Panc1 (cell line): Measurements from ENCODE around the gene MPL. TPM values are rescaled to one million over a fixed set of nuclear protein-coding genes. Genes with fewer than 3 reads are reported as not detected.

ENCODE experiments used
- ATAC-seq: fragments of 200-7000 bp; cut with Tn5 transposase; 2 replicates; pipeline ENCODE4 v1.9.1; 2020; ENCODE audit warnings: mild to moderate bottlenecking, moderate library complexity
- BruUV-seq: library from RNA; stranded (reverse); fragments of 400-500 nt; replicated peaks from 2 replicates; lab custom pipeline; 2021; lab: Mats Ljungman, UMichigan
- CTCF ChIA-PET: fragments of 300-600 bp; sonication (Branson Sonifier 250); formaldehyde crosslinking; loops from one replicate; lab custom pipeline; 2022; ENCODE audit warnings: antibody characterized with exemption; lab: Charles Lee
- POLR2A ChIA-PET: fragments of 300-600 bp; sonication (Branson Sonifier 250); formaldehyde crosslinking; loops from one replicate; lab custom pipeline; 2022; ENCODE audit warnings: antibody characterized with exemption; lab: Charles Lee
- DNase-seq: peaks from one replicate; pipeline ENCODE4 v3.0.0-alpha.2; 2010; ENCODE audit warnings: low read depth, low spot score
- H3K27ac ChIP-seq: 2 replicates; pipeline ENCODE4 v1.5.1; 2011; ENCODE audit warnings: mild to moderate bottlenecking, low read length, inconsistent platforms
- H3K27me3 ChIP-seq: fragments of 200-500 bp; sonication (Bioruptor generic); 2 replicates; pipeline ENCODE4 v1.6.0; 2014; ENCODE audit warnings: low read length, inconsistent platforms; ENCODE audit not compliant: control insufficient read depth, insufficient read depth
- H3K36me3 ChIP-seq: fragments of 200-500 bp; sonication (Bioruptor generic); 2 replicates; pipeline ENCODE4 v1.5.1; 2014; ENCODE audit warnings: inconsistent platforms, mild to moderate bottlenecking, low read length, moderate library complexity; ENCODE audit not compliant: control insufficient read depth, insufficient read depth
- H3K4me1 ChIP-seq: 2 replicates; pipeline ENCODE4 v1.5.1; 2011; ENCODE audit warnings: inconsistent platforms, mild to moderate bottlenecking, low read length, moderate library complexity; ENCODE audit not compliant: control insufficient read depth, insufficient read depth
- H3K4me3 ChIP-seq, 2 experiments: 2 replicates each; pipeline ENCODE4 v1.5.1; 2011 to 2012; ENCODE audit warnings: low read depth in 2 of 2, low read length in 2 of 2, mild to moderate bottlenecking in 2 of 2, inconsistent platforms in 1 of 2, moderate library complexity in 1 of 2
- H3K9me3 ChIP-seq: fragments of 200-500 bp; sonication (Bioruptor generic); 2 replicates; pipeline ENCODE4 v1.5.1; 2014; ENCODE audit warnings: low read depth, mild to moderate bottlenecking, inconsistent platforms, low read length, moderate library complexity; ENCODE audit not compliant: control insufficient read depth, insufficient read depth
- POLR2AphosphoS5 ChIP-seq: IDR thresholded peaks from 2 replicates; pipeline ENCODE4 v1.6.1; 2012; ENCODE audit warnings: mild to moderate bottlenecking, low read depth, low read length, moderate library complexity
- SIN3A ChIP-seq: IDR thresholded peaks from 2 replicates; pipeline ENCODE4 v1.6.1; 2012; ENCODE audit warnings: low read depth, mild to moderate bottlenecking, low read length, moderate library complexity, borderline replicate concordance; ENCODE audit not compliant: insufficient read depth
- TCF7L2 ChIP-seq: IDR thresholded peaks from 2 replicates; pipeline ENCODE4 v1.6.1; 2011; ENCODE audit warnings: mild to moderate bottlenecking, low read depth, low read length, inconsistent platforms
- in situ Hi-C: cut with HindIII; loops from 2 replicates; pipeline ENCODE4 v1.10.0; 2016; ENCODE audit warnings: low sequenced_read_pairs, low pct_unique_long_range_greater_than_20kb
- intact Hi-C: fragments of 100-400 bp; cut with micrococcal nuclease; formaldehyde crosslinking; loops from one replicate; pipeline ENCODE4 v1.10.0; 2022; ENCODE audit not compliant: unreplicated experiment
- total RNA-seq: library from RNA; stranded (reverse); gene quantifications from one replicate; pipeline ENCODE4 v1.2.1, GENCODE V29; 2021; ENCODE audit not compliant: unreplicated experiment
- TF ChIP-seq, protein P1 (sequence below), 2 experiments: IDR thresholded peaks; 2 replicates each; pipeline ENCODE4 v1.6.1; 2011 to 2012; ENCODE audit warnings: low read depth in 2 of 2, control low read depth in 1 of 2, low read length in 1 of 2, mild to moderate bottlenecking in 1 of 2, moderate library complexity in 1 of 2; ENCODE audit not compliant: insufficient read depth in 1 of 2
- TF ChIP-seq, protein P2 (sequence below): fragments of 450-650 bp; IDR thresholded peaks from 2 replicates; pipeline ENCODE4 v1.5.1; 2017; ENCODE audit warnings: mild to moderate bottlenecking

Gene MPL
- total RNA-seq, 1 experiment from 2014 or later = not detected

DNA sequence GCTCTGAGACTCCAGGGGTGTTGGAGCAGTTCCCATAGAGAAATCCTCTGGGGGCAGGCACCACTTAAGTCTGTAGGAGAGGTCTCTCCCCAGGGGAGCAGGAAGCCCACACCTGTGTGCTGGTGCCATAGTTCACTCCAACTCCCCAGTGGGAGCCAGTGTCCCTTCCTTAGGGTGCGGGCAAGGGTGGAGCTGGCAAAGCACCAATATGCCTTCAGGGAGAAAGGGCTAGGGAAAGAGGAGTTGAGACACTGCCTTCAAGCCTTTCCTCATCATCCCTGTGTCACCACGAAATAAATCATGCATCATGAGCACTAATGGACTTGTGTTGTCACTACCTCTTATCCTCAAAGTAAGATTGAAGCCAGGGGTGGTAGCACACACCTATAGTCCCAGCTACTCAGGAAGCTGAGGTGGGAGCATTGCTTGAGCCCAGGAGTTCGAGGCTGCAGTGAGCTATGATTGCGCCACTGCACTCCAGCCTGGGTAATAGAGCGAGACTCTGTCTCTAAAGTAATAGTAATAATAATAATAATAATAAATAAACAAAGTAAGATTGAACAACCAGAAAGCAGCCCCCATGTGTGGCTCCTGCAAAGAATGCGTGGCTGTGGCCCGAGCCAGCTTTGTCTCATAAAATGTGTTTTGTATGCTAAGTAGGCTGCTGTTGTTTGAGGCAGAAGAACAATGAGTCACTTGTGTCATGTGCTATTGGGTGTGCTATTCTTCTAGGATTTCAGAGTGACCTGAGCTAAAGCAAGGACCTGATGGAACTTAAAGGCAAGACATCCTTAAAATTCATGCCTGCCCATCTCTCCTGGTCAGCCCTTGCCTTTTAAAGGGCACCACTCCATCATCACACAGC, 43.5 kb upstream of the MPL start:
- in situ Hi-C loops (no loop called here), intact Hi-C loops (no loop called here)
- Histone ChIP-seq H3K4me1 (no peaks in the 10 kb centered on the region), H3K36me3 (no peaks in the 10 kb centered on the region), H3K9me3 (no peaks in the 10 kb centered on the region), H3K27ac (no peak overlapping the region), H3K27me3 (no peaks in the 10 kb centered on the region), H3K4me3 (no peak overlapping the region)
- no TSS peak for BruUV-seq
- ChIA-PET CTCF (no interaction called here), POLR2A (no interaction called here)
- DNase-seq (peak; percentile 18), ATAC-seq (no peak)
- TF ChIP-seq SIN3A (no peak), TCF7L2 (no peak), POLR2AphosphoS5 (no peak)
- TF ChIP-seq, protein P1, sequence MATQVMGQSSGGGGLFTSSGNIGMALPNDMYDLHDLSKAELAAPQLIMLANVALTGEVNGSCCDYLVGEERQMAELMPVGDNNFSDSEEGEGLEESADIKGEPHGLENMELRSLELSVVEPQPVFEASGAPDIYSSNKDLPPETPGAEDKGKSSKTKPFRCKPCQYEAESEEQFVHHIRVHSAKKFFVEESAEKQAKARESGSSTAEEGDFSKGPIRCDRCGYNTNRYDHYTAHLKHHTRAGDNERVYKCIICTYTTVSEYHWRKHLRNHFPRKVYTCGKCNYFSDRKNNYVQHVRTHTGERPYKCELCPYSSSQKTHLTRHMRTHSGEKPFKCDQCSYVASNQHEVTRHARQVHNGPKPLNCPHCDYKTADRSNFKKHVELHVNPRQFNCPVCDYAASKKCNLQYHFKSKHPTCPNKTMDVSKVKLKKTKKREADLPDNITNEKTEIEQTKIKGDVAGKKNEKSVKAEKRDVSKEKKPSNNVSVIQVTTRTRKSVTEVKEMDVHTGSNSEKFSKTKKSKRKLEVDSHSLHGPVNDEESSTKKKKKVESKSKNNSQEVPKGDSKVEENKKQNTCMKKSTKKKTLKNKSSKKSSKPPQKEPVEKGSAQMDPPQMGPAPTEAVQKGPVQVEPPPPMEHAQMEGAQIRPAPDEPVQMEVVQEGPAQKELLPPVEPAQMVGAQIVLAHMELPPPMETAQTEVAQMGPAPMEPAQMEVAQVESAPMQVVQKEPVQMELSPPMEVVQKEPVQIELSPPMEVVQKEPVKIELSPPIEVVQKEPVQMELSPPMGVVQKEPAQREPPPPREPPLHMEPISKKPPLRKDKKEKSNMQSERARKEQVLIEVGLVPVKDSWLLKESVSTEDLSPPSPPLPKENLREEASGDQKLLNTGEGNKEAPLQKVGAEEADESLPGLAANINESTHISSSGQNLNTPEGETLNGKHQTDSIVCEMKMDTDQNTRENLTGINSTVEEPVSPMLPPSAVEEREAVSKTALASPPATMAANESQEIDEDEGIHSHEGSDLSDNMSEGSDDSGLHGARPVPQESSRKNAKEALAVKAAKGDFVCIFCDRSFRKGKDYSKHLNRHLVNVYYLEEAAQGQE (IDR thresholded peaks at IDR 0.05; ENCODE audit: insufficient read depth in 1 of 2, low read depth in 2 of 2, low read length in 1 of 2) = no peak
- TF ChIP-seq, protein P2, sequence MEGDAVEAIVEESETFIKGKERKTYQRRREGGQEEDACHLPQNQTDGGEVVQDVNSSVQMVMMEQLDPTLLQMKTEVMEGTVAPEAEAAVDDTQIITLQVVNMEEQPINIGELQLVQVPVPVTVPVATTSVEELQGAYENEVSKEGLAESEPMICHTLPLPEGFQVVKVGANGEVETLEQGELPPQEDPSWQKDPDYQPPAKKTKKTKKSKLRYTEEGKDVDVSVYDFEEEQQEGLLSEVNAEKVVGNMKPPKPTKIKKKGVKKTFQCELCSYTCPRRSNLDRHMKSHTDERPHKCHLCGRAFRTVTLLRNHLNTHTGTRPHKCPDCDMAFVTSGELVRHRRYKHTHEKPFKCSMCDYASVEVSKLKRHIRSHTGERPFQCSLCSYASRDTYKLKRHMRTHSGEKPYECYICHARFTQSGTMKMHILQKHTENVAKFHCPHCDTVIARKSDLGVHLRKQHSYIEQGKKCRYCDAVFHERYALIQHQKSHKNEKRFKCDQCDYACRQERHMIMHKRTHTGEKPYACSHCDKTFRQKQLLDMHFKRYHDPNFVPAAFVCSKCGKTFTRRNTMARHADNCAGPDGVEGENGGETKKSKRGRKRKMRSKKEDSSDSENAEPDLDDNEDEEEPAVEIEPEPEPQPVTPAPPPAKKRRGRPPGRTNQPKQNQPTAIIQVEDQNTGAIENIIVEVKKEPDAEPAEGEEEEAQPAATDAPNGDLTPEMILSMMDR = no peak

DNA sequence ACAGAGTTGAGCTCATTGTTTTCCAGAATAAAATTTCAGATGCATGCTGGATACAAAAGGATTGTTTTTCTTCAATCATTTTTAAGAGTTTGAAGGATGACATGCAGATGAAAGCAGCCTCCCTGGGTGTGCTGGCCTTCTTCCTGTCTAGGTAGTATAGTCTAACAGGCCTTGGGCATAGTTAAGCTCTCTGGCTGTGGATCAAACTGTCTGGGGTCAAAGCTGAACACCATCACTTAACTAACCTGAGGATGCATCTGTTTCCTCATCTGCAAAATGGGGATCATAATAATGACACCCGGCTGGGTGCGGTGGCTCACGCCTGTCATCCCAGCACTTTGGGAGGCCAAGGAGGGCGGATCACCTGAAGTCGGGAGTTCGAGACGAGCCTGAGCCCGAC, 42.9 kb upstream of the MPL start:
- POLR2A ChIA-PET = no interaction called here
- no peaks in the 10 kb centered on the region for H3K4me1 ChIP-seq
- H3K36me3 ChIP-seq = no peaks in the 10 kb centered on the region
- no peak overlapping the region for H3K27ac ChIP-seq
- intact Hi-C loops = no loop called here
- ATAC-seq = no peak
- H3K27me3 ChIP-seq = no peaks in the 10 kb centered on the region
- CTCF ChIA-PET = no interaction called here
- no peak for DNase-seq
- no peak for TF ChIP-seq SIN3A
- no peak for TF ChIP-seq POLR2AphosphoS5
- TF ChIP-seq, protein P1 (IDR thresholded peaks at IDR 0.05; ENCODE audit: insufficient read depth in 1 of 2, low read depth in 2 of 2, low read length in 1 of 2) = no peak
- no peak for TF ChIP-seq TCF7L2
- TF ChIP-seq, protein P2 = no peak
- BruUV-seq = no TSS peak
- in situ Hi-C loops = no loop called here
- H3K4me3 ChIP-seq = no peak overlapping the region
- H3K9me3 ChIP-seq = no peaks in the 10 kb centered on the region
